ENCODE results near the gene ETFB.

ETFB gene

DNA sequence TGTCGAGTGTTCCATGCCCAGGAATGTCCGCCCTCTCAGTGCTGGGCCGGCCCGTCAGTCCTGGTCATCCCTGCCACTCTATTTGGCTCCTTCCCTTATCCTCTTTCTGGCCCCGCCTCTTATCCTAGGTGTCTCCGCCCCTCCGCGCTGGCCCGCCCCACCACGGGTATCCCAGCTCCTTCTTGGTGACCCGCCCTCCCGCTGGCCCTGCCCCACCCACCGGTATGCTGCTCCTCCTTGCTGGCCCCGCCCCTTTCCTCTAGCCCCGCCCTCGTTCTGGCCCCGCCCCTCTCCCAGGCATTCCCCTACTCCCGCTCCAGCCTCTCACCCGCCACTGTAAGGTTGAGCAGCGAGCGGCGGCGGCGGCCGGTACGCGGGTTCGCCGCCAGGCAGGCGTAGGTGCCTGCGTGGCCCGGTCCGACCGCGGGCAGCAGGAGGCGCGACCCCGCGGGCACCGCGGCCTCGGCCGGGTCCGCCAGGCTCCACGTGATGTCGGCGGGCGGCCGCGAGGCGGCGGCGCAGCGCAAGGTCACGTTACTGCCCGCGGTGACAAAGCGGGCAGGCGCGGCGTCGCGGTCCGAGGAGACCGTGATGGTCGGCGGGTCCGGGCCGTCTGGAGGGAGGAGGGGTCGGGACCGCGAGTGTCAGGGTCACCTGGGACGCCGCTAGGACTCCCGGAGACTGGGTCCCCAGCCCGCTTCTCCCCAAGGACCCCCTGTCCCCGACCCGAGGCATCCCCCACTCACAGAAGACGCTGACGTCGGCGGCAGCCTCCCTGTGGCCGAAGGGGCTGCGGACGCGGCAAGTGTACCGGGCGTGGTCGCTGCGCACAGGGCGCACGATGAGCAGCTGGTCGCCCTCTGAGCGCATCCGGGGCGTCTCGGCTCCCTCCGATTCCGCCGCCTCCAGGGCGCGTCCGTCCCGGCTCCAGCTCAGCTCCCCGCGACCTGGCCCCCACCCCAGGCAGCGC is 26.2 kb downstream of the ETFB start:
- ChIA-PET CTCF (interaction anchor here (0.6 to 3.1 kb wide), 17 partner anchors 9 to 438 kb away, joined by 3 to 15 read pairs (median 3); partner anchors contain the start of gene ETFB), POLR2A (interaction anchor here (0.6 to 2.2 kb wide), 31 partner anchors 9 to 610 kb away, joined by 3 to 37 read pairs (median 4); partner anchors contain the start of genes ETFB, LIM2 and NKG7)
- Histone ChIP-seq H3K36me3 (ENCODE audit: control insufficient read depth in 2 of 2, insufficient read depth in 1 of 2, low read length in 2 of 2) (no peaks in the 10 kb centered on the region), H3K9me3 (ENCODE audit: control insufficient read depth, insufficient read depth, low read depth, low read length) (no peaks in the 10 kb centered on the region), H3K4me1 (ENCODE audit: control insufficient read depth, insufficient read depth, low read length) (0 out of 2 replicates have a peak, but pooled peaks cover 8% of the 10 kb centered on the region), H3K4me3 (ENCODE audit: low read depth, low read length) (peak overlapping the region; percentile 82), H3K27ac (ENCODE audit: extremely low read depth, low read depth, low read length) (peak overlapping the region; percentile 16; the same call in 1 of the 2 replicates)
- TF ChIP-seq ZNF398 (tag by site-specific recombination; IDR thresholded peaks at IDR 0.05) (peak; percentile 31; the same call in 1 of the 2 replicates), ZNF391 (tag by site-specific recombination; IDR thresholded peaks at IDR 0.05; ENCODE audit: borderline replicate concordance, low read depth) (no peak), ZBTB26 (tag by site-specific recombination; optimal IDR thresholded peaks at IDR 0.05) (peak; percentile 65), KLF16 (tag by site-specific recombination; IDR thresholded peaks at IDR 0.05) (0 out of 2 replicates have a peak, but pooled peaks have one; percentile 55), ZBTB20 (tag by site-specific recombination; IDR thresholded peaks at IDR 0.05) (0 out of 2 replicates have a peak, but pooled peaks have one; percentile 27), ZEB2 (tag by site-specific recombination; IDR thresholded peaks at IDR 0.05) (0 out of 2 replicates have a peak, but pooled peaks have one; percentile 11), ZNF843 (tag by site-specific recombination; IDR thresholded peaks at IDR 0.05) (0 out of 2 replicates have a peak, but pooled peaks have one; percentile 2), ZNF664 (tag by site-specific recombination; IDR thresholded peaks at IDR 0.05) (no peak), KLF1 (tag by site-specific recombination; IDR thresholded peaks at IDR 0.05) (peak; percentile 46), HOXC10 (CRISPR knock-in tag; IDR thresholded peaks at IDR 0.05) (no peak), ZNF777 (tag by site-specific recombination; IDR thresholded peaks at IDR 0.05; ENCODE audit: borderline replicate concordance) (peak; percentile 70; the same call in 1 of the 2 replicates), IKZF3 (tag by site-specific recombination; IDR thresholded peaks at IDR 0.05) (0 out of 2 replicates have a peak, but pooled peaks have one; percentile 18), HOXA7 (CRISPR knock-in tag; IDR thresholded peaks at IDR 0.05; ENCODE audit: borderline replicate concordance) (no peak), ZNF561 (tag by site-specific recombination; IDR thresholded peaks at IDR 0.05; ENCODE audit: borderline replicate concordance) (0 out of 2 replicates have a peak, but pooled peaks have one; percentile 21), SP2 (tag by site-specific recombination; IDR thresholded peaks at IDR 0.05) (peak; percentile 90), ZNF596 (tag by site-specific recombination; IDR thresholded peaks at IDR 0.05) (peak; percentile 14; the same call in 1 of the 2 replicates), ZNF645 (tag by site-specific recombination; IDR thresholded peaks at IDR 0.05) (no peak), GLIS2 (tag by site-specific recombination; IDR thresholded peaks at IDR 0.05) (peak; percentile 28; the same call in 1 of the 2 replicates), ZNF335 (tag by site-specific recombination; conservative IDR thresholded peaks at IDR 0.05) (peak; percentile 35; the same call in 1 of the 2 replicates), KLF8 (tag by site-specific recombination; IDR thresholded peaks at IDR 0.05) (peak; percentile 60; the same call in 1 of the 2 replicates), SP3 (tag by site-specific recombination; IDR thresholded peaks at IDR 0.05) (peak; percentile 93), KLF9 (tag by site-specific recombination; IDR thresholded peaks at IDR 0.05; ENCODE audit: low read depth) (peak; percentile 88)
- TF ChIP-seq, protein P1, sequence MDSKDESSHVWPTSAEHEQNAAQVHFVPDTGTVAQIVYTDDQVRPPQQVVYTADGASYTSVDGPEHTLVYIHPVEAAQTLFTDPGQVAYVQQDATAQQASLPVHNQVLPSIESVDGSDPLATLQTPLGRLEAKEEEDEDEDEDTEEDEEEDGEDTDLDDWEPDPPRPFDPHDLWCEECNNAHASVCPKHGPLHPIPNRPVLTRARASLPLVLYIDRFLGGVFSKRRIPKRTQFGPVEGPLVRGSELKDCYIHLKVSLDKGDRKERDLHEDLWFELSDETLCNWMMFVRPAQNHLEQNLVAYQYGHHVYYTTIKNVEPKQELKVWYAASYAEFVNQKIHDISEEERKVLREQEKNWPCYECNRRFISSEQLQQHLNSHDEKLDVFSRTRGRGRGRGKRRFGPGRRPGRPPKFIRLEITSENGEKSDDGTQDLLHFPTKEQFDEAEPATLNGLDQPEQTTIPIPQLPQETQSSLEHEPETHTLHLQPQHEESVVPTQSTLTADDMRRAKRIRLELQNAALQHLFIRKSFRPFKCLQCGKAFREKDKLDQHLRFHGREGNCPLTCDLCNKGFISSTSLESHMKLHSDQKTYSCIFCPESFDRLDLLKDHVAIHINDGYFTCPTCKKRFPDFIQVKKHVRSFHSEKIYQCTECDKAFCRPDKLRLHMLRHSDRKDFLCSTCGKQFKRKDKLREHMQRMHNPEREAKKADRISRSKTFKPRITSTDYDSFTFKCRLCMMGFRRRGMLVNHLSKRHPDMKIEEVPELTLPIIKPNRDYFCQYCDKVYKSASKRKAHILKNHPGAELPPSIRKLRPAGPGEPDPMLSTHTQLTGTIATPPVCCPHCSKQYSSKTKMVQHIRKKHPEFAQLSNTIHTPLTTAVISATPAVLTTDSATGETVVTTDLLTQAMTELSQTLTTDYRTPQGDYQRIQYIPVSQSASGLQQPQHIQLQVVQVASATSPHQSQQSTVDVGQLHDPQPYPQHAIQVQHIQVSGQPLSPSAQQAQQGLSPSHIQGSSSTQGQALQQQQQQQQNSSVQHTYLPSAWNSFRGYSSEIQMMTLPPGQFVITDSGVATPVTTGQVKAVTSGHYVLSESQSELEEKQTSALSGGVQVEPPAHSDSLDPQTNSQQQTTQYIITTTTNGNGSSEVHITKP (tag by site-specific recombination; IDR thresholded peaks at IDR 0.05), result peak; percentile 11; the same call in 1 of the 2 replicates
- TF ChIP-seq, protein P2, sequence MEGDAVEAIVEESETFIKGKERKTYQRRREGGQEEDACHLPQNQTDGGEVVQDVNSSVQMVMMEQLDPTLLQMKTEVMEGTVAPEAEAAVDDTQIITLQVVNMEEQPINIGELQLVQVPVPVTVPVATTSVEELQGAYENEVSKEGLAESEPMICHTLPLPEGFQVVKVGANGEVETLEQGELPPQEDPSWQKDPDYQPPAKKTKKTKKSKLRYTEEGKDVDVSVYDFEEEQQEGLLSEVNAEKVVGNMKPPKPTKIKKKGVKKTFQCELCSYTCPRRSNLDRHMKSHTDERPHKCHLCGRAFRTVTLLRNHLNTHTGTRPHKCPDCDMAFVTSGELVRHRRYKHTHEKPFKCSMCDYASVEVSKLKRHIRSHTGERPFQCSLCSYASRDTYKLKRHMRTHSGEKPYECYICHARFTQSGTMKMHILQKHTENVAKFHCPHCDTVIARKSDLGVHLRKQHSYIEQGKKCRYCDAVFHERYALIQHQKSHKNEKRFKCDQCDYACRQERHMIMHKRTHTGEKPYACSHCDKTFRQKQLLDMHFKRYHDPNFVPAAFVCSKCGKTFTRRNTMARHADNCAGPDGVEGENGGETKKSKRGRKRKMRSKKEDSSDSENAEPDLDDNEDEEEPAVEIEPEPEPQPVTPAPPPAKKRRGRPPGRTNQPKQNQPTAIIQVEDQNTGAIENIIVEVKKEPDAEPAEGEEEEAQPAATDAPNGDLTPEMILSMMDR (tag by site-specific recombination; IDR thresholded peaks at IDR 0.05), result peak; percentile 35; the same call in 1 of the 2 replicates

Measured in HEK293 (cell line).